ENCODE results near the gene TRNAU1AP.

- TF ChIP-seq CTCF (IDR thresholded peaks at IDR 0.05; ENCODE audit: insufficient read depth, low read length) = no peak
- TF ChIP-seq GABPA (IDR thresholded peaks at IDR 0.05; ENCODE audit: low read depth) = no peak
- no peak for TF ChIP-seq POLR2AphosphoS5 (IDR thresholded peaks at IDR 0.05; ENCODE audit: low read depth)
- TF ChIP-seq SPI1 (IDR thresholded peaks at IDR 0.05; ENCODE audit: borderline replicate concordance, low read depth) = no peak
- TF ChIP-seq REST (IDR thresholded peaks at IDR 0.05; ENCODE audit: insufficient replicate concordance, low read depth) = no peak
Observed at GRCh38 chr1:28517649-28517999, 35.3 kb upstream of the TRNAU1AP start.

Measured in HL-60 (cell line).